HepG2 (cell line): Measurements from ENCODE around the gene TRIM66. TPM values are rescaled to one million over a fixed set of nuclear protein-coding genes. Genes with fewer than 3 reads are reported as not detected.
A peak's percentile ranks its signal among the peaks of the same experiment; 100 is the strongest.

ENCODE experiments used
- ATF7-NPFF ChIP-seq: sonication (generic); formaldehyde crosslinking; IDR thresholded peaks from 2 replicates; pipeline ENCODE4 v1.8.1; 2023; ENCODE audit warnings: mild to moderate bottlenecking, low read depth, missing genetic modification reagents, moderate library complexity
- BRD4 ChIP-seq: sonication (generic); formaldehyde crosslinking; IDR thresholded peaks from 2 replicates; pipeline ENCODE4 v1.4.0; 2020; ENCODE audit warnings: missing genetic modification reagents
- CREM ChIP-seq, 2 experiments: sonication (generic) in 1 of 2; formaldehyde crosslinking in 1 of 2; IDR thresholded peaks; 2 replicates each; pipeline versions ENCODE4 v1.4.0 to v1.6.1; 2016 to 2020; ENCODE audit warnings: antibody characterized with exemption in 1 of 2, mild to moderate bottlenecking in 1 of 2, missing genetic modification reagents in 1 of 2
- DRAP1 ChIP-seq: IDR thresholded peaks from 2 replicates; pipeline ENCODE4 v1.6.1; 2016; ENCODE audit warnings: missing genetic modification reagents, missing compliant biosample characterization
- ESRRA ChIP-seq: sonication (generic); formaldehyde crosslinking; IDR thresholded peaks from 2 replicates; pipeline ENCODE4 v1.5.1; 2020; ENCODE audit warnings: mild to moderate bottlenecking, low read depth, missing genetic modification reagents
- FOXK1 ChIP-seq: sonication (generic); formaldehyde crosslinking; IDR thresholded peaks from 2 replicates; pipeline ENCODE4 v1.4.0; 2020; ENCODE audit warnings: low read depth, missing genetic modification reagents, borderline replicate concordance
- GFI1 ChIP-seq: sonication (generic); formaldehyde crosslinking; IDR thresholded peaks from 2 replicates; pipeline ENCODE4 v1.5.0; 2020; ENCODE audit warnings: missing genetic modification reagents, mild to moderate bottlenecking, borderline replicate concordance
- HMGA1 ChIP-seq: sonication (generic); formaldehyde crosslinking; conservative IDR thresholded peaks from 2 replicates; pipeline ENCODE4 v1.4.0; 2020; ENCODE audit warnings: missing genetic modification reagents
- JUN ChIP-seq: sonication (generic); formaldehyde crosslinking; IDR thresholded peaks from 2 replicates; pipeline ENCODE4 v1.4.0; 2020; ENCODE audit warnings: mild to moderate bottlenecking, missing genetic modification reagents
- SIN3B ChIP-seq: fragments of 150-350 bp; IDR thresholded peaks from 2 replicates; pipeline ENCODE4 v1.6.1; 2014; ENCODE audit warnings: low read length
- TBL1XR1 ChIP-seq: fragments of 150-350 bp; IDR thresholded peaks from 2 replicates; pipeline ENCODE4 v1.6.1; 2014; ENCODE audit warnings: borderline replicate concordance, low read length; ENCODE audit not compliant: partially characterized antibody
- ZBTB34 ChIP-seq: sonication (generic); formaldehyde crosslinking; IDR thresholded peaks from 2 replicates; pipeline ENCODE4 v1.8.0; 2022; ENCODE audit warnings: mild to moderate bottlenecking, missing genetic modification reagents
- ZFX ChIP-seq: sonication (generic); formaldehyde crosslinking; IDR thresholded peaks from 2 replicates; pipeline ENCODE4 v1.4.0; 2020; ENCODE audit warnings: mild to moderate bottlenecking, low read depth, missing genetic modification reagents, moderate library complexity
- ZFYVE20 ChIP-seq: sonication (generic); formaldehyde crosslinking; IDR thresholded peaks from 2 replicates; pipeline ENCODE4 v1.8.0; 2023; ENCODE audit warnings: low read depth, mild to moderate bottlenecking, moderate library complexity, missing genetic modification reagents, borderline replicate concordance
- ZNF251 ChIP-seq: sonication (generic); formaldehyde crosslinking; IDR thresholded peaks from 2 replicates; pipeline ENCODE4 v1.9.0; 2021; ENCODE audit warnings: mild to moderate bottlenecking, missing genetic modification reagents
- ZNF280B ChIP-seq: sonication (generic); formaldehyde crosslinking; IDR thresholded peaks from 2 replicates; pipeline ENCODE4 v1.5.0; 2020; ENCODE audit warnings: missing genetic modification reagents, mild to moderate bottlenecking, borderline replicate concordance
- ZNF280D ChIP-seq: sonication (generic); formaldehyde crosslinking; IDR thresholded peaks from 2 replicates; pipeline ENCODE4 v1.5.1; 2020; ENCODE audit warnings: mild to moderate bottlenecking, missing genetic modification reagents
- ZNF335 ChIP-seq: sonication (generic); formaldehyde crosslinking; IDR thresholded peaks from 2 replicates; pipeline ENCODE4 v1.4.0; 2020; ENCODE audit warnings: missing genetic modification reagents
- ZNF451 ChIP-seq: sonication (generic); formaldehyde crosslinking; IDR thresholded peaks from 2 replicates; pipeline ENCODE4 v1.5.0; 2020; ENCODE audit warnings: mild to moderate bottlenecking, missing genetic modification reagents
- ZNF501 ChIP-seq: sonication (generic); formaldehyde crosslinking; IDR thresholded peaks from 2 replicates; pipeline ENCODE4 v1.5.1; 2020; ENCODE audit warnings: mild to moderate bottlenecking, moderate library complexity, missing genetic modification reagents
- ZNF549 ChIP-seq: sonication (generic); formaldehyde crosslinking; IDR thresholded peaks from 2 replicates; pipeline ENCODE4 v1.5.0; 2020; ENCODE audit warnings: missing genetic modification reagents
- ZNF724P ChIP-seq: sonication (generic); formaldehyde crosslinking; IDR thresholded peaks from 2 replicates; pipeline ENCODE4 v1.8.0; 2022; ENCODE audit warnings: missing genetic modification reagents, borderline replicate concordance
- ZSCAN30 ChIP-seq: sonication (generic); formaldehyde crosslinking; IDR thresholded peaks from 2 replicates; pipeline ENCODE4 v1.5.0; 2020; ENCODE audit warnings: mild to moderate bottlenecking, missing genetic modification reagents
- polyA plus RNA-seq, 8 experiments: library from polyadenylated mRNA; depleted of rRNA in 3 of 8; stranded (reverse) in 7 of 8; unstranded in 1 of 8; fragments of >200 nt; fragmentation: Illumina TruSeq in 4 of 8; extraction: Trizol in 4 of 8; gene quantifications; 2 replicates each; pipeline versions ENCODE4 v1.2.1 to v1.2.3, GENCODE V29; 2011 to 2016; ENCODE audit warnings: low read depth in 4 of 8, missing spikeins in 1 of 8, mixed read lengths in 1 of 8; ENCODE audit not compliant: insufficient read depth in 1 of 8
- total RNA-seq, 5 experiments: library from RNA; depleted of rRNA; stranded (reverse); fragments of >200 nt; fragmentation: Illumina TruSeq; extraction: Trizol; gene quantifications; 2 replicates each; pipeline ENCODE4 v1.2.3, GENCODE V29; 2016; ENCODE audit warnings: low read depth in 1 of 5

Gene TRIM66
- total and polyA plus RNA-seq, 2 of the 13 experiments (the other 11 are each of a cell fraction or from before 2014, with no cell fraction given), result 4.9 to 6.1 TPM

- TF ChIP-seq ZNF724P (CRISPR knock-in tag) (no peak), ZNF335 (CRISPR knock-in tag) (peak; percentile 98), ZFX (CRISPR knock-in tag) (peak; percentile 78), ZNF280B (CRISPR knock-in tag) (no peak; the same call in 1 of the 2 replicates), DRAP1 (CRISPR knock-in tag) (0 out of 2 replicates have a peak, but pooled peaks have one; percentile 14), HMGA1 (no peak), ZNF251 (CRISPR knock-in tag) (no peak), ESRRA (CRISPR knock-in tag) (no peak), CREM (IDR thresholded peaks at IDR 0.05) (no peak), CREM (CRISPR knock-in tag; IDR thresholded peaks at IDR 0.05) (no peak), FOXK1 (CRISPR knock-in tag) (peak; percentile 33; the same call in 1 of the 2 replicates), ZNF451 (CRISPR knock-in tag) (no peak), ZSCAN30 (0 out of 2 replicates have a peak, but pooled peaks have one; percentile 43), JUN (CRISPR knock-in tag) (no peak), ZNF549 (CRISPR knock-in tag) (no peak), ZBTB34 (CRISPR knock-in tag) (no peak), ZNF280D (CRISPR knock-in tag) (no peak), SIN3B (no peak), GFI1 (peak; percentile 38; the same call in 1 of the 2 replicates), ZFYVE20 (CRISPR knock-in tag) (no peak), BRD4 (CRISPR knock-in tag) (peak; percentile 44; the same call in 1 of the 2 replicates), ATF7-NPFF (no peak), ZNF501 (CRISPR knock-in tag) (peak; percentile 79), TBL1XR1 (no peak)
Observed at GRCh38 chr11:8593935-8594909, 88.2 kb downstream of the TRIM66 start, which contains the start of gene STK33 (continued).
